MCF 10A (cell line): Measurements from ENCODE around the gene YIPF4. TPM values are rescaled to one million over a fixed set of nuclear protein-coding genes. Genes with fewer than 3 reads are reported as not detected.
A peak's percentile ranks its signal among the peaks of the same experiment; 100 is the strongest.

ENCODE experiments used
- BruUV-seq: library from RNA; stranded (reverse); fragments of 400-500 nt; replicated peaks from 2 replicates; lab custom pipeline; 2021; lab: Mats Ljungman, UMichigan
- CTCF ChIA-PET: fragments of 300-600 bp; sonication (Branson Sonifier 250); formaldehyde crosslinking; extraction: SDS; loops from one replicate; lab custom pipeline; 2021; ENCODE audit warnings: antibody characterized with exemption, inconsistent platforms; lab: Yijun Ruan, JAX
- POLR2A ChIA-PET: fragments of 300-600, 350-650 bp; sonication (Branson Sonifier 250); formaldehyde crosslinking; extraction: SDS; loops from one replicate; lab custom pipeline; 2020; ENCODE audit warnings: antibody characterized with exemption, inconsistent platforms; lab: Yijun Ruan, JAX
- DNase-seq: peaks from one replicate; pipeline ENCODE4 v3.0.0-alpha.2; 2018; ENCODE audit not compliant: unreplicated experiment
- H3K27ac Mint-ChIP-seq: one replicate; pipeline ENCODE4 v1.8.0; 2022; ENCODE audit warnings: mild to moderate bottlenecking, low read depth, mixed read lengths; ENCODE audit not compliant: unreplicated experiment
- H3K27me3 Mint-ChIP-seq: one replicate; pipeline ENCODE4 v1.8.0; 2022; ENCODE audit warnings: mixed read lengths; ENCODE audit not compliant: insufficient read depth, unreplicated experiment
- H3K36me3 Mint-ChIP-seq: one replicate; pipeline ENCODE4 v1.8.0; 2022; ENCODE audit warnings: mild to moderate bottlenecking, moderate library complexity, mixed read lengths; ENCODE audit not compliant: insufficient read depth, unreplicated experiment
- H3K4me1 Mint-ChIP-seq: one replicate; pipeline ENCODE4 v1.8.0; 2022; ENCODE audit warnings: mixed read lengths; ENCODE audit not compliant: insufficient read depth, unreplicated experiment
- H3K4me3 Mint-ChIP-seq: one replicate; pipeline ENCODE4 v1.8.0; 2022; ENCODE audit warnings: mild to moderate bottlenecking, moderate library complexity, mixed read lengths; ENCODE audit not compliant: unreplicated experiment
- H3K9me3 Mint-ChIP-seq: one replicate; pipeline ENCODE4 v1.8.0; 2022; ENCODE audit warnings: mixed read lengths; ENCODE audit not compliant: unreplicated experiment
- intact Hi-C: fragments of 100-400 bp; cut with micrococcal nuclease; formaldehyde crosslinking; loops from 2 replicates; pipeline ENCODE4 v1.14.1; 2022
- total RNA-seq: library from RNA; stranded (reverse); gene quantifications from 2 replicates; pipeline ENCODE4 v1.2.3, GENCODE V29; 2022
- TF ChIP-seq, protein P1 (sequence below): fragments of 200-600 bp; IDR thresholded peaks from one replicate; pipeline ENCODE4 v1.8.0; 2022; ENCODE audit warnings: antibody characterized with exemption, mild to moderate bottlenecking; ENCODE audit not compliant: unreplicated experiment

YIPF4 gene
- total RNA-seq, 1 experiment from 2014 or later, result 67.6 TPM

DNA sequence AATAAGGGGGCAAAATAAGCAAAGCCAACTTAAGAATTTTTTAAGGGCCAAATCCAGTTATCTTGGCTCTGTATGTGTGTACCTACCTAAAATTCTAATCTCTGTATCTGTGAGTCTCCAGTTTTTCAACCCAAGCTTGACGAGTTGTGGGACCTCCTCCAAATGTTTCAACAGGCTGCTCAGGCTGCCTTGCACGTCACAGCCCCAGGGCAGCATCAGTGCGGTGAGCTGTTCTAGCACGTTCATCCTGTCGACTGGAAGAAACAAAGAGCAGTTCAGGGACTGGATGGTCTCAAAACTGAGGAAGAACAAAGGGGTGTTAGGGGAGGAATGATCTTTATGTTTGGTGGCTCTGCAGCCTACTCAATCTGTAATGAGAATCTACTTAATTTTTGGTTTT lies 42.4 kb upstream of the YIPF4 start:
- H3K27ac Mint-ChIP-seq, result peak overlapping the region; percentile 0
- H3K9me3 Mint-ChIP-seq, result peaks cover 8% of the 10 kb centered on the region
- peaks cover 22% of the 10 kb centered on the region for H3K36me3 Mint-ChIP-seq
- no TSS peak for BruUV-seq
- CTCF ChIA-PET, result interaction anchor here (0.9 kb wide), 1 partner anchor 11 kb away, joined by 3 read pairs; no protein-coding TSS in a partner anchor
- POLR2A ChIA-PET, result interaction anchor here (0.6 to 4.2 kb wide), 13 partner anchors 9 to 1204 kb away, joined by 3 to 20 read pairs (median 3); partner anchors contain the start of genes SLC30A6 and YIPF4
- H3K4me1 Mint-ChIP-seq, result peaks cover 29% of the 10 kb centered on the region
- intact Hi-C loops, result no loop called here
- no peak overlapping the region for H3K4me3 Mint-ChIP-seq
- H3K27me3 Mint-ChIP-seq, result no peaks in the 10 kb centered on the region
- TF ChIP-seq, protein P1, sequence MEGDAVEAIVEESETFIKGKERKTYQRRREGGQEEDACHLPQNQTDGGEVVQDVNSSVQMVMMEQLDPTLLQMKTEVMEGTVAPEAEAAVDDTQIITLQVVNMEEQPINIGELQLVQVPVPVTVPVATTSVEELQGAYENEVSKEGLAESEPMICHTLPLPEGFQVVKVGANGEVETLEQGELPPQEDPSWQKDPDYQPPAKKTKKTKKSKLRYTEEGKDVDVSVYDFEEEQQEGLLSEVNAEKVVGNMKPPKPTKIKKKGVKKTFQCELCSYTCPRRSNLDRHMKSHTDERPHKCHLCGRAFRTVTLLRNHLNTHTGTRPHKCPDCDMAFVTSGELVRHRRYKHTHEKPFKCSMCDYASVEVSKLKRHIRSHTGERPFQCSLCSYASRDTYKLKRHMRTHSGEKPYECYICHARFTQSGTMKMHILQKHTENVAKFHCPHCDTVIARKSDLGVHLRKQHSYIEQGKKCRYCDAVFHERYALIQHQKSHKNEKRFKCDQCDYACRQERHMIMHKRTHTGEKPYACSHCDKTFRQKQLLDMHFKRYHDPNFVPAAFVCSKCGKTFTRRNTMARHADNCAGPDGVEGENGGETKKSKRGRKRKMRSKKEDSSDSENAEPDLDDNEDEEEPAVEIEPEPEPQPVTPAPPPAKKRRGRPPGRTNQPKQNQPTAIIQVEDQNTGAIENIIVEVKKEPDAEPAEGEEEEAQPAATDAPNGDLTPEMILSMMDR, result no peak
- peak; percentile 82 for DNase-seq

DNA sequence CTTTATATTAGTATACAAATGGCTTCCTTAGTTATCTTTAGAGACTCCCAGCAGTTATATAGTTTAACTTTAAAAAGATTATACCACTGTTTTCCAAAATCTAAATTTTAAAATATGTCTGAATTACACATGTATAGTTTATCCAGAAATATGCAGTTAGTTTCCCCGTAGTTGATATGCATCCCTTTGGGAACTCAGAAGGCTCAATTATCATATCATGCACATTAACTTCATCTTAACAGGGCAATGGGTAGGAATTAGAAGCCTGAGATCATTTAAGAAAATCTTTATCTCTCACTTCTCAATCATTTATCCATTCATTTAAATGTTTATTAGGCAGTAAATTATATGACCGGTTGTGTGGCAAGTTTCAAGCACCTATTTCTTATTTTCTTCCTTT lies 40.2 kb upstream of the YIPF4 start:
- Mint-ChIP-seq H3K4me1 (peaks cover 22% of the 10 kb centered on the region), H3K4me3 (no peak overlapping the region), H3K9me3 (peaks cover 5% of the 10 kb centered on the region), H3K27ac (no peak overlapping the region), H3K27me3 (no peaks in the 10 kb centered on the region), H3K36me3 (peaks cover 17% of the 10 kb centered on the region)
- POLR2A ChIA-PET, result interaction anchor here (4.2 kb wide), 1 partner anchor 71 kb away, joined by 20 read pairs; the partner anchor contains the start of gene SLC30A6
- no TSS peak for BruUV-seq
- TF ChIP-seq, protein P1, result no peak
- DNase-seq, result no peak
- intact Hi-C loops, result no loop called here
- CTCF ChIA-PET, result no interaction called here

DNA sequence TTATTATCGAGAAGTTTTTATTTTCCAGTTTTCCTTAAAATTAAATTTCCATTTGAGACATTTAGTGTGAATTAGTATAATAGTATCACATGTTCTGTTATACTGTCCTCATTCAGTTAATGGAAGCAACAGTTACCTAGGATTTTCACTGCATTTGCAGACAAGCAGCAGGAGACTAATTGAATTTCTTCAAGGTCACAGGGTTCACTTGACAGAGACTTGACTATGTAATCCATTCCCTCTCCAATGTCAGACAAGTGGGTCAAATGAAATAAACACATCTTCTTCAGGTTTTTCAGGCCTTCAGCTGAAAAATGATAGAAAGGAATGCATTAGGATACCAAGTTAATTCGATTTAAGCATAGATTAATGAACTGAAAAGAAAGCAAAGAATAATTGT lies 39.7 kb upstream of the YIPF4 start:
- TF ChIP-seq, protein P1, result no peak
- Mint-ChIP-seq H3K9me3 (no peaks in the 10 kb centered on the region), H3K4me3 (no peak overlapping the region), H3K4me1 (peaks cover 19% of the 10 kb centered on the region), H3K27ac (no peak overlapping the region), H3K36me3 (peaks cover 15% of the 10 kb centered on the region), H3K27me3 (no peaks in the 10 kb centered on the region)
- intact Hi-C loops, result no loop called here
- POLR2A ChIA-PET, result interaction anchor here (0.7 to 0.9 kb wide), 2 partner anchors 39 to 40 kb away, joined by 3 read pairs; no protein-coding TSS in a partner anchor
- no peak for DNase-seq
- CTCF ChIA-PET, result no interaction called here
- no TSS peak for BruUV-seq

DNA sequence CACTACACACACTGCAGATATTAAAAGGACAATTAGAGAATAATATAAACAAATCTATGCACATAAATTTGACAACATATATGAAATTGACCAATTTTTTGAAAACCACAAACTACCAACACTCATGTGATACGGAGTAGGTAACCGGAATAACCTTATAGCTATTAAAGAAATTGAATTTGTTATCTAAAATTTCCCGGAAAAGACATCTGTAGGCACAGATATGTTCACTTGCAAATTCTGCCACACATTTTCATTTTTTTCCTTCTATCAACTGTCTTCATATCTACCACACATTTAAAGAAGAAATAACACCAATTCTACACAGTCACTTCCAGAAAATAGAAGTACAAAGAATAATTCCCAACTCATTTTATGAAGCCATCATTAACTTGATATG lies 35.4 kb upstream of the YIPF4 start:
- H3K27ac Mint-ChIP-seq, result no peak overlapping the region
- no peaks in the 10 kb centered on the region for H3K9me3 Mint-ChIP-seq
- H3K27me3 Mint-ChIP-seq, result no peaks in the 10 kb centered on the region
- ChIA-PET POLR2A (no interaction called here), CTCF (no interaction called here)
- H3K36me3 Mint-ChIP-seq, result peaks cover 3% of the 10 kb centered on the region
- intact Hi-C loops, result no loop called here
- H3K4me1 Mint-ChIP-seq, result no peaks in the 10 kb centered on the region
- TF ChIP-seq, protein P1, result no peak
- DNase-seq, result no peak
- BruUV-seq, result no TSS peak
- no peak overlapping the region for H3K4me3 Mint-ChIP-seq
